Inflammatory macrophage treated with lipopolysaccharide for 4 hours (primary cell): ENCODE measurements around the gene RO60.

ENCODE experiments used
- DNase-seq: peaks from one replicate; pipeline ENCODE4 v3.0.0-alpha.2; 2020

RO60 gene

DNA sequence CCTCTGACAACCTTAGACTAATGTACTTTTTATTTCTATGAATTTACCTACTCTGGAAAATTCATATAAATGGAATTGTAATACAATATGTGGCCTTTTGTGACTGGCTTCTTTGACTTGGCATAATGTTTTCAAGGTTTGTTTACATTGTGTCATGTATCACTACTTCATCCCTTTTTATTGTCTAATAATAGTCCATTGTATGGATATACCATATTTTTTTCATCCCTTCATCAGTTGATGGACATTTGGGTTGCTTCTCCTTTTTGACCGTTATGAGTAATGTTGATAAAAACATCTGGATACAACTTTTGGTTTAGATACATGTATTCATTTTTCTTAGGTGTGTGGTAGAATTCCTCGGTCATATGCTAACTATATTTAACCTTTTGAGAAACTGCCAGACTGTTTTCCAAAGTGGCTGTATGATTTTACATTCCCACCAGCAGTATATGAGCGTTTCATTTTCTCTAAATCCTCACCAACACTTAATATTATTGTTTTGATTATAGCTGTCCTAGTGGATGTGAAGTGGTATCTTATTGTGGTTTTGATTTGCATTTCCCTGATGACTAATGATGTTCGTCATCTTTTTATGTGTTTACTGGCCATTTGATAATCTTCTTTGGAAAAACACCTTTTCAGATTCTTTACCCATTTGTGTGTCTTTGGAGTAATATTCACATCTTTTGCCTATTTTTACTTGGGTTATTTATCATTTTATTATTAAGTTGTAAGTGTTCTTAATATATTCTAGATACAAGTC, 3.5 kb downstream of the RO60 start:
- no peak for DNase-seq

DNA sequence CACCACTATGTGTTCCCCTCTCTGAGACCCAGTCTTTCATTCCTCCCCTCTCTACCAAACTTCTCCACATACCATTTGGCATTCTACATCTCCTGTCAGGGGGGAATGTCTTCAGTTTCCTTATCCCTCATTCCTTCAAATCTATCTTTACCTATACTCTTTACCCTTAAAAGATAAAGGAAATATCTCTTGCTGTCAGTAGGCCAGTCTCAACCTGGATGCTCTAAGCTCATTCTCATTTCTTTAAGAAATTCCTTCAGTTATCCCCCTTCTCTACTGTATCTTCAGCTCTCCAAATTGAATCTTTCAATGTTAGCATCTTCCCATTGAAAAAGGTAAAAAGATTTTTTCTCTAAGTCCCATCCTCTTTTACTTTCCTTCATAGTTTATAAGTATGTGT, 6.5 kb downstream of the RO60 start:
- DNase-seq, result no peak

DNA sequence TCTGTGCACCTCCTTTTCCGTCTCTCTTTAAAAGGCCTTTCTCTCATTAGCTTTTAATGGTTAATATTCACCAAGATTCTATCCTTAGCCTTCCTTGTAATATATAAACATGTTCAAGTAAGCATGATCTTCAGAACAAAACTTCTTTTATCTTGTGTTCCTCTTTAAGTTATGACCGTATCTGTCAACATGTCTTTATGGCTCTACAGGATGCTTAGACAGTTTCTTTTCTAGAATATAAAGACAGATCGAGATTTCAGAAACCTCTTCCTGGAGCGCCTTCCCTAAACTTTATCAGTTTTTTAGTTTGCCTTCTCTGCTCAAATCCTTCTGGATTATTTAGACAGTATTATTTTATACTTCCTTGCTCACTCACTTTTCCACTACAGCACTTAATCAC, 7.2 kb downstream of the RO60 start:
- no peak for DNase-seq

DNA sequence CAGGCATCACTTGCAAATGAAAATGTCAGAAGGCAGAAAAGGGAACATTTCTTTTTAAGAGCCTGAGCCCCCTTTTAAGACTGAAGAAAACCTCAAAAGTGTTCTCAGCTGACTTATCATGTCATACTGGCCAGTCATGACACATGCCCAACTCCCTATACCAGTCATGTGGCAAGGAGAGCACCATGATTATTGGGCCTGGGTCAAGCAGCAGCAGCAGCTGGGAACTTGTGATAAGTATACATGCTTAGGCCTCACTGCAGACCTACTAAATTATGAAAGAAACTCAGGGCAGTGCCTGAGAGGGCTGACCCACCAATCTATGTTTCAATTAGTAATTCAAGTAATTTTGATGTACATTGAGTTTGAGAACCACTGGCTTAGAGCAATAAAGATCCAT, 8.6 kb downstream of the RO60 start:
- DNase-seq, result no peak

DNA sequence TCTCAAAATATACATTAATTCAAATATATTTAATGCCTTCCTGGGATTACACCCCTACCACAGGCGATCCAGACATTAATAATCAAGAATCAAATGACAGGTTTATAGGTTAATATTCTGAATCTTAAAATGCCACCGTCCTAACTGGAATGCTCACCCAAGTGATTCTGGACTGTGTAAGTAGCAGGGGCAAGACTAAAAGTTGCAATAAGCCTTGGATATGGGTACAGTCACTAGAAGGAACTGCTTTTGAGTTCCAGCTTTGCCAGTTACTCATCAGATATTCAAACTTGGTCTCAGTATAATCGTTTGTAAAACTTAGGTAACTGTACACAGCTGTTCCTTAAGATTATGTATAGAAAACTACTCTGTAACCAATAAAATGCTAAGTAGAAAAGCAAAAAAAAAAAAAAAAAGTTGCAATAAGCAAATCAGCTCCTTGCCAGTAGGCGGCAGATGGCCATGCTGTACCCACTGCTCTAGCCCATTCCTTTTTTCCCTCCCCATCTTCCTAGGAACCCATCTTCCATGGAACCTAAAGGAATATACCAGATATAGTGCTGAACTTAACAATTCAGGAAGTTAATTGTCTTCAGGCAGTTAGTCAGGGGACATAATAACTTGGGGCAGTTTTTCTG, 10.5 kb downstream of the RO60 start:
- no peak for DNase-seq

DNA sequence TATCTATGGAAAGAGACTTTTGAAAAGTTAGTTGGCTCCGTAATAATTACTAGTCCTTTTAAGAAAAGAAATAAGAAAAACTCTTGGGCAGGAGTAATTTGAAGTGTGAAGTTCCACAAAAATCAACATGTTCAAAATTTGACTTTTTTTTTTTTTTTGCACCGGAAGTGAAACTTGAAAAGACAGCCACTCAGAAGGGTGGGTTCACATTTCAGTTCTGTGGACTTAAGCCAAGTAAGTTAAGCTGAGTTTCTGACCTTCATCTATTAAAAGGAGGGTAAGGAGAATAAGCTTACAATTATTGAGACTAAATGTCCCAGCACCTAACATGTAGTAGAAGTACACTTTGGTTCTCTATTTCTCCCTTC, 11.0 kb downstream of the RO60 start:
- no peak for DNase-seq

DNA sequence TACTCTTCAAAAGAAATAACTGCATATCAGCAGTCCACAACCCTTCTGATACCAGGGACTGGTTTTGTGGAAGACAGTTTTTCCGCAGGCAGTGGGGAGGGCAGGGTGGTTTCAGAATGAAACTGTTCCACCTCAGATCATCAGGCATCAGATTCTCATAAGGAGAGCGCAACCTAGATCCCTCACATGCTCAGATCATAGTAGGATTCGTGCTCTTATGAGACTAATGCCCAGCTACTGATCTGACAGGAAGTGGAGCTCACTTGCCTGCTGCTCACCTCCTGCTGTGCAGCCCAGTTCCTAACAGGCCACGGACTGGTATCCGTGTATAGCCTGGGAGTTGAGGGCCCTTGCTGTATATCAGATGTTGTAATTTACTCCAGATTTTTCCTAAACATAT, 11.5 kb downstream of the RO60 start:
- DNase-seq, result no peak

DNA sequence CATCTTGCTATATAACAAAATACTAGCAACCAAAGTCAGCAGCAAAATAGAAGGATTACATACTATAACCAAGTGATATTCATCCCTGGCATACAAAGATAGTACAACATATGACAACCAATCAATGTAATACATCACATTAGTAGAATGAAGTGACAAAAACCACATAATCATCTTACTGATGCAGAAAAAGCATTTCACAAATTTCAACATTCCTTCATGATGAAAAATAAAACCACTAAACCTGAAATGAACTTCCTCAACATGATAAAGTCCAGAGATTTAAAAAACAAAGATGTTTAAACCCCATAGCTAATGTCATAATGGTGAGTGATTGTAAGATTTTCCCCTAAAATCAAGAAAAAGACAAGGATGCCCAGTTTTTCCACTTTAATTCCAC, 18.6 kb downstream of the RO60 start:
- no peak for DNase-seq

DNA sequence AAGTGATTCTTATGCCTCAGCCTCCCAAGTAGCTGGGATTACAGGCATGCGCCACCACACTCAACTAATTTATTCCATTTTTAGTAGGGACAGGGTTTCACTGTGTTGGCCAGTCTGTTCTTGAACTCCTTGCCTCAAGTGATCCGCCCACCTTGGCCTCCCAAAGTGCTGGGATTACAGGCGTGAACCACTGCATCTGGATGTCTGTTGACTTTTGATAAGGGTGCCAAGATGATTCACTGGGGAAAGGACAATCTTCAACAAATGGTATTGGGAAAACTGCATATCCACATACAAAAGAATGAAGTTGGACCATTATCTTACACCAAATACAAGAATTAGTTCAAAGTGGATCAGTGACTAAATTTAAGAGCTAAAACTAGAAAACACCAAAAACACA, 19.8 kb downstream of the RO60 start:
- DNase-seq, result no peak

DNA sequence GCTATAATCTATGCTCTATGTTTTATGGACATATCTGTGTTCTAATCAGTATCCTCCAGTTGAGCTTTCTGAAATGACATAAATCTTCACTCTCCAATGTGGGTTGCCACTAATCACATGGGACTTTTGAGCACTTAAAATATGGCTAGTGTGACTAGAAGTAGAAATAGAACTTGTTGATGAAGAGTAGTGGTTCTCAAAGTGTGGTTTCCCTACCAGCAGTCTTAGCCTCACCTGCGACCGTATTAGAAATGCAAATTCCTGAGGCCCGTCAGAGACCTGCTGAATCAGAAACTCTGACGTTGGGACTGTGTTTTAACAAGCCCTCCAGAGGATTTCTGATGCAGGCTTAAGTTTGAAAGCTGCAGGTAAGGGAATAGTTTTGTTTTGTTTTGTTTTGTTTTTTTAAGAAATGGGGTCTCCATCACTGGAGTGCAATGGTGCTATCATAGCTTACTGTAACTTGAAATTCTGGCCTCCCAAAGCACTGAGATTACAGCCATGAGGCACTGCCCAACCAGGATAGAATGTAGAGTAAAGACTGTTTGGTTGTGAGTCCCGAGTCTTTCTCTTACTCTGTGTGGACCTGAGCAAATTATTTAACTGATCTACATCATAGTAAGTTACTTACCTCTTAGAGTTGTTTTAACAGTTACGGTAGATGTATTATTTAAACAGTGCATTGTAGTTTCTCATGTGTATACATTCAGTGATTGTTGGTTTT, 24.1 kb downstream of the RO60 start:
- no peak for DNase-seq

DNA sequence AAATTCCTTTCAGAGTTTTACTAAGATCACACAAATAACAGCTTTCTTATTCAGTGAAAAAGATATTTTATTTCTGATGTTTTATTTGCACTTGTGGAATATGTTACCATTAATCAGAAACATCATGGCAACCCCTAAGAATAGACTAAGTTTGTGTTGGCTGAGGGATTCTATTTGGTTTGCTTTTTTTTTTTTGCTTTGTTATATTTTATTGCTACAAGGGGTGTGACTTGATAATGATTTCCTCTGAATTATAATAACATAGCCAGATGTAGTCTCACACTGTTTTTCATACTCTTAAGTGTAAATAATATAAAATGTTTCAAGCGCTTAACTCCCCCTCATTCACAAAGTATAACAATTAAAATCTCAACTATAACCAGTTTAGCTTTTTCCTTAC, 25.9 kb downstream of the RO60 start:
- DNase-seq, result no peak

DNA sequence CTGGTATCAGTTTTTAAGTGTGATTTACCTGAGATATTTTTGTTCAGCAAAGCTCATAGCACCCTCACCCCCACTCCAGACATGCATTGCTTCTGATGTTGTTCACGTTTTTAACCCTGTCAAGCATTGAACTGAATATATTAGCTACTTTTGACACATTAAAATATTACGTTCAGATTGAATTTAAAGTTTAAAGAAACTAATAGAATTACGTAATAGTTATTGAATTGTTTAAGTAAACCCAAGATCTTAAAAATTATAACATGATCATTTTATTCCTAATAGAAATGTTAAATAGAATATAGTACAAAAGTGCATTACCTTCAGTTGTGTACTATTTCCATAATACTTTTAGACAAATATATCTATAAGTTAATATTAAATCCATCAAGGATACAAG, 26.9 kb downstream of the RO60 start:
- DNase-seq, result no peak

DNA sequence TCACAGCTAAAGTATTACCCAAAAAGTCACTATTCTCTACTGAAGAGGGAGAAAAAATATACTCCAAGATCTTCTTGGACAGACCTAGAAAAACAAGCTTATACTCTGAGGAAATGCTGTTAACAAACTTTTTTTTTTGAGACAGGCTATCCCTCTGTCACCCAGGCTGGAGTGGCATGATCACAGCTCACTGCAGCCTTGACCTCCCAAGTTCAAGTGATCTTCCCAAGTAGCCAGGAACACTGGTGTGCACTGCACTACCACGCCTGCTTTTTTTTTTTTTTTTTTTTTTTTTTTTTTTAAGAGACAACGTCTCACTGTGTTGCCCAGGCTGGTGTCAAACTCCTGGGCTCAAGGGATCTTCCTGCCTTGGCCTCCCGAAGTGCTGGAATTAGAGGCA, 28.5 kb downstream of the RO60 start:
- DNase-seq, result no peak

DNA sequence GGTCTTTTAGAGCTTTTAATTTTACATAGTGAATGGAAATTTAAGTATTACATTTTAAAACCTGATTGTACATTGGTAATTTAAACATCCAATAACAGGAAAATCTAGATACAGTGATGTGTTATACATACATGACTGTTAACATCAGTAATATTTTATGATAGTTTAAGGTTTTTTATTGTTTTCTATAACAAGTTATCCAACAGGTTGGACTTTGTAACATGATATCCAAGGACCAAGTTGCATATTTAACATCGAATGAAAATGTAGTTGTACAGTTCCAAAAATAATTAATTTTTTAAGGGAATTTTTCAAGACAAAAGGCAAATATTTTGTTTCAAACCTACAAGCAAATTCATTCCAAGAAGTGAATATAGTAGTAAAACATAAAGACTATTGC, 31.5 kb downstream of the RO60 start:
- DNase-seq, result no peak

DNA sequence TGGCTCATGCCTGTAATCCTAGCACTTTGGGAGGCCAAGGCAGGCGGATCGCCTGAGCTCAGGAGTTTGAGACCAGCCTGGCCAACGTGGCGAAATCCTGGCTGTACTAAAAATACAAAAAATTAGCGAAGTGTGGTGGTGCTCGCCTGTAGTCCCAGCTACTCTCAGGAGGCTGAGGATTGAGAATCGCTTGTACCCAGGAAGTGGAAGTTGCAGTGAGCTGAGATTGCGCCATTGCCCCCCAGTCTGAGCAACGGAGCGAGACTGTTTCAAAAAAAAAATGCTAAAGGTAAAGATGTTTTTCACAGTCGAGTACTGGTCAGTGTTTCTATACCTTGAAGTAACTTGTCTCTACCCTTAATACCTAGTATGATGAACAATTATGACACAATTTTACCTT, 34.7 kb downstream of the RO60 start:
- no peak for DNase-seq

DNA sequence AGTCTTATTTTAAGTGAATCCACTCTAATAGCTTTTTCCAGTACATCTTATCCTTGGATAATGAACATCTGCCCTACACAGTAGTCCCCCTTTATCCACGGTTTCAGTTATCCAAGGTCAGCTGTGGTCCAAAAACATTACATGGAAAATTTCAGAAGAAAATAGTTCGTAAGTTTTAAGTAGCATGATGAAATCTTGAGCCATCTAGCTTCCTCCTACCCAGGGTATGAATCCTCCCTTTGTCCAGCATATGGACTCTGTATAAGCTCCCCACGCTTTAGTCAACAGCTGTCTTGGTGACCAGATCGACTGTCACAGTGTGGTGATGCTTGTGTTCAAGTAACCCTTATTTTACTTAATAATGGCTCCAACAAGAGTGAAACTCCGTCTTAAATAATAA, 43.2 kb downstream of the RO60 start:
- peak; percentile 18 for DNase-seq

DNA sequence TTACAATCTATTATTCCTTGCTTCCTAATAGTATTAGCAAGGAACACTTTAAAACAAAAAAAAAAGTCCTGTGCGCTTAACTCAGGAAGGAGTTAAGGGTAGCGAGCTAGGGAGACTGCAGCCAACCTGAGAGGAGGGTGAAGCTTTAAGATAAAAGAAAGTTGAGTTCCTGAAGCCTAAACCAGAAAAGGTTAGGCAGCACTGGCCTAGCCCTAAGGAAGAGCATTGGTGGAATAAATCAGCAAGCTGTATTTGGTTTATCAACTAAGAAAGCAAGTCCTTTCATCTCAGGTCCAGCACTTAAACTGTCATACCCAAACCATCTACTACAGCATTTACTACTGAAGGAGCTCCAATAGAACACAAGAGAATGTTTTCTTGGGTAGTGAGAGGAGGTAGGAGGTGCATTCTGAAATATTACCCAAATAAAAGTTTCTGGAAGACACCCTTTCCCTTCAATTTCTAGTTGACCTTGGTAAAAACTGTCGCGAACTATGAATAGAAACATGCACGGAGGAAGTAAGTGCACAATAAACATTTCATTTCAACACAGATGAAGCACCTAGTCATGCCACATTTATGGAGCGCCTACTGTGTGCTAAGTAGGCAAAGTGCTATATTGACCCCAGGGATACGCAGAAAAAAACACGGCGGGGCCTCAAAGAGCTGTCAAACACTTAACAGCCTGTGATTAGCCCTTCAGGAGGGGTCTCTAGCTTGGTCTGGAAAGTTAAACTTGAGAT, 44.5 kb downstream of the RO60 start:
- DNase-seq, result no peak

DNA sequence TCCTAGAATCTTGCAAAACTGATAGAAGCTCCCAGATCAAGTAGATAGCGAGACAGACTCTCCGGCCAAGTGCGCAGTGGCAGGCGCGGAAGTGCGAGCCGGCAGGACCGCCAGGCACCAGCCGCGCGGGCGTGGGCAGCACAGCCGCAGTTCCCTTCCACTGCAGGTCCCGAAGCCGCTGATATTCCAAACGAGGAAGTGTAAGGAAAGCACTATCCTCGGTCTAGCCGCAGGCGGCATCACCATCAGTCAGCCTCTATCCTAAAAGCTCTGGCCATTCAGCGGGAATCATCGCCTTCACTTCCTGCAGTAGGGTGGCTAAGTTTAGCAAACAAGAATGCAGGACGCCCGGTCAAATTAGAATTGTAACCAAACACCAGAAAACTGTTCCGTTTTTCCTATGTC, 45.1 kb downstream of the RO60 start:
- peak; percentile 77 for DNase-seq

DNA sequence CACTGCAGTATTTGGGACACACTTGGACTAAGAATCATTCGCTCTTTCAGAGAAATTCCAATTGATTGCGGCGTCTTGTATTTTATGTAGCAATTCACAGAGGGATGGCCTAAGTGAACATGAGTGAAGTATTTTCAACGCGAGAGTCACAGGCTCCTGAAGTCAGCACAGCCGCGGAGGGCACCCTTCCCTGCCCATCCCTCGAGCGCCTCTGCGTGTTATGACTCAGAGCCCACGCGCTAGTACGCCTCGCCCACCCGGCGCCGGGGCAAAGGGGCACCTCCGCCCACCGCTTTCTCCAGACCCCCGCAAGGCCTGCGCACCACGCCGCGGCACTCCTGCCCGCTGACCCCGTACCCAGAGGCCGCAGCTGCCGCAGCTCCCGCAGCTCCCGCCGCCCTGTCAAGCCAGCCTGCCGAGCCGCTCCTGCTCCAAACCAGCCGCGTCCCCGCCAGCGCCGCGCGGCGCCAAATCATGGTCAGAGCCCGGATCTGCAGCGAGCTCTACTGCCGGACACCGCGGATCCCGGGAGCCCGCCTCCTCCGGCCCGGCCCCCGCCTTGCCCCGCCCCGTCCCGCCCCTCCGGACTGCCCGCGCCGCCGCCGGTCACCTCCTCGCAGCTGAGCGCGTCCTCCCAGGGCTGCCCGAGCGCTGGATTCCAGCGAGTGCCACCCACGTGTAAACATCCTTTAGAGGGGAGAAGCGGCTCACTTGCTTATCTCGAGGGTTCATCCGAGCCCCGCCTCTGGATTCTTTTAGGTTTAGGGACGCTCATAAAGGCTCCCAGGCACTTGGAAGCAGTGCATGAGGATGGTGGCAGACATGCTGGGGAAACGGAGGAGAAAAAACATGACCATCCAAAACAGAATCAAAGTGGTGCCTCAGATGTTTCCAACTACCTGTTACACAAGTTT, 45.8 kb downstream of the RO60 start, which contains the start of gene GLRX2:
Gene GLRX2 (minus strand): TSS at position 508 of the 914 bp plus-strand sequence. CDS start 32 bp downstream, at position 476.
- peak; percentile 89 for DNase-seq

DNA sequence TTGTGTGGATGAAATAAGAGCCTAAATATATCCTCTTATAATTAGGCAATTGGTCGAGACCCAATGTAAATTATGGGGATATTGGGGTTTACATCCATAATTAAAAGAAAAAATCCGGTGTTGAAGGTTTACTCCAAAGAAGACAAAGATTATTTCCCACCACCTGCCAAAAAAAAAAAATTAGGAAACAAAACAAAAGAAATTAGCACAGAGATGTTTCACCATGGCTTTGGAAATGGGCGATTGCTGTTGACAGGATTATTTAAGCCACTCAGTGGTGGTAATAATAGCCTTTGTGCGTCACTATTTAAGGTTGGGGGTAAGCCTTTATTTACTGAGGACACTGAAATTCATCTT, 46.4 kb downstream of the RO60 start:
- DNase-seq, result no peak

DNA sequence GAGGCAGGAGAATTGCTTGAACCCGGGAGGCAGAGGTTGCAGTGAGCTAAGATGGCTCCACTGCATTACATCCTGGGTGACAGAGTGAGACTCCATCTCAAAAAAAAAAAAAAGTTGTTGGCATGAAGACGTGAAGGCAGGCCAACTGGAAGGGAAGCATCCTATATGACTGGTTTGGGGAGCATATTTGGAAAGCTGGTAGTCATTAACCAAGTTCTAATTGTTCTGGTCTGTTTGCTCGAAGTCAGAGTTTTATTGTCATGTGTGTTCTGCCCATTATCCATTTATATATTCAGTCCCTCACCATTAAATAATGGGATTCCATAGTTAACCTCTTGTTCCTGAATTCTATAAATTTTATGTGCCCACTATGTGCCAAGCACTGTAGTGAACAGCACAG, 49.1 kb downstream of the RO60 start:
- DNase-seq, result no peak
